ENCODE measurements around the gene FETUB.
"Not testable (repeated sequence)": the region's sequence is repeated elsewhere in the genome, so short reads cannot be mapped to it uniquely, and the experiment has no call there.

The FETUB gene

DNA sequence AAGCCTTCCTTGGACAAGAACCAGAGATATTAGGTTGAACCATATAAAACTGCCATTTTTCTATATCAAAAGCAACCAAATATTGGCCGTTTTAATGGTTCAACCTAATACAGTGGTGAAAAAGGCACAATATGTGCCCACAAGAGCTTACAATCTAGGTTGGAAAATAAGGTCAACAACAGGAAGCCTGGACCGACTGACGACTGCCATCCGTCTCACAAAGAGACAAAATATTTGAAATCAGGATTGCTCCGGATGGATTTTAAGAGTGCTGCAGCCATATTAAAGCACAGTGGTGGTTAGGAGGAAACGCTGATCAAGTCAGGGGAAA is 26.0 kb upstream of the FETUB start:
- DNase-seq, result no peak

DNA sequence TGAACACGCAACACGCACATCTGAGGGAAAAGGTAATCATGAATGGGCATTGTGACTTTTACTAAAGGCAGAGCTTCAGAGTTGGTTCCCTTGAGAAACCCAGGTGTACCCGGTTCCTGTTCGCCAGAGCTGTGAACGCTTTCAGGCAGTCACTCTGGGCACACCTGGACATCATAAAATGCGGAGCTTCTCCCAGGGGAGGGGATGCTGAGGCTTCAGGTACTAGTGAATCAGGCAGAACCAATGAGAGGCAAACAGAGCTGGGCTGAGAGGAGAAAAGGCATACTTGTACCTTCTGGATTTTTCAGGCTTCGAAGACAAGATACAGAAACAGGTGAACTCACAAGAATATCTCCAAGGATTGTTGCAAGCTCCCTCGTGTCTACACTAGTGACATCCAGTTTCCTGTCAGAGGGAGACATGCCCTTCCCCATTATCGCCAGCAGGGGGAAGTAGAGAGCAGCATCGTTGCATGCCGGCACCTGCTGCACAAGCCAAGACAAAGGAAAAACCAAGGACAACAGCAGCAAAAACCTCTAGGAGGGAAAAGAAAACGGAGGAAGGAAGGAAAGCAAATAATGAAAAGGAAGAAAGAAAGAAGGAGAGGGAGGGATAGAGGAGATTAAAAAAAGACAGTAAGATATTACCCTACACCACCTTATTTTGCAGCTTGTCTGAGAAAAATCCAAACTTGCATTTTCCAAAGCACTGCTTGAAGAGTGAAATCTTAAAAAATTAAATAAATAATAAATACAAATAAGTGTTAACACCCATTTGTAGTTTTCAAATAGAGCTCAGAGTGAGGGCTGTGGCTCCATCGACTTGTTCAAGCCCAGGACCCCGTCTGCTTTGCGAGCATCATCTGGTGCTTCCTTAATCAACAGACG is 25.4 kb upstream of the FETUB start:
- peak; percentile 66 for DNase-seq

DNA sequence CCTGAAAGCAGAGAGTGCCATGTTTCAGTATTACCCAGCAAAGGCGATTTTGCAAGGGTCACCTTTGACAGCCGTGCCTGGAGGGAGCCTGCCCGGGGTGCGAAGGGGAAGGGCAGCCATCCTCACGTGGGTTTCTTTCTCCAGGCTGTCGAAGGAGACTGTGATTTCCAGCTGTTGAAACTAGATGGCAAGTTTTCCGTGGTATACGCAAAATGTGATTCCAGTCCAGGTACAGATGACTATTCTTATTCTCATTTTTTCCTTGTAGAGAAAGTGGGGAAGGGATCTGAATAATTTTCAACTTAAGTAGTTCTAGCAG is 23.9 kb upstream of the FETUB start:
- DNase-seq, result no peak

DNA sequence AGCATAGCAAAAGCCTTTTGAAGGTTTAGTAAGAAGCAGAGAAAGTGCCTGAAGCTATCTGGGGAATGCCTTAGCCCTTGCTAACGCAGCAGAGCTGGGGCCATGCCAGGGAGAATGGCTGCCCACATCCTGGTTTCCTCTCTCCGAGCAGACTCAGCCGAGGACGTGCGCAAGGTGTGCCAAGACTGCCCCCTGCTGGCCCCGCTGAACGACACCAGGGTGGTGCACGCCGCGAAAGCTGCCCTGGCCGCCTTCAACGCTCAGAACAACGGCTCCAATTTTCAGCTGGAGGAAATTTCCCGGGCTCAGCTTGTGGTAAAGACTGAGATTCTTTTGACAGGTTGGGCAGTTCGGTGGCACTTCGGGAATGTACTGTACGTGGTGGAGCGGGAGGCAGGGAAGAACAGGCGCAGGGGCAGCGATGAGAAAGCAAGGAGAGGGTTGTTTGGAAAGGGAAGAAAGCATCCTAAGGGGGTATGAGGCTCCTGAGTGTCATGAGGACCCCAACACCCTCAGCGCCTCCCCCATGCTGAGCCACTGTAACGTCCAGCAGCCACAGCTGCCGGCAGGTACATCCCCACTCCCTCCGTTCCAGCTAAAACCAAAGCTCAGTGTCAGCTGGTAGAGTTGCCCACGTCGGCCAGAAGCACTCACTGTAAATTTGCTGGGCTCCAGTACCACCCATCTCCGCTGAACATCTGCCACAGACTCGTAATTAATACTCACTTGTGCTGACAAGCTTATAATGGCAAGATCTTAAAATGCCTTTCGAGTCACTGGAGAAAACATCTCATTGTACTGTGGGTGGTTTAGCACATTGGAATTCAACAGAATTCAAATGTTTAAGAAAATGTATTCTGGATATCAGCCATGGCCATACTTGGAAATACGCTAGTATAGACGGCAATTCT is 22.9 kb upstream of the FETUB start:
- peak; percentile 59 for DNase-seq

DNA sequence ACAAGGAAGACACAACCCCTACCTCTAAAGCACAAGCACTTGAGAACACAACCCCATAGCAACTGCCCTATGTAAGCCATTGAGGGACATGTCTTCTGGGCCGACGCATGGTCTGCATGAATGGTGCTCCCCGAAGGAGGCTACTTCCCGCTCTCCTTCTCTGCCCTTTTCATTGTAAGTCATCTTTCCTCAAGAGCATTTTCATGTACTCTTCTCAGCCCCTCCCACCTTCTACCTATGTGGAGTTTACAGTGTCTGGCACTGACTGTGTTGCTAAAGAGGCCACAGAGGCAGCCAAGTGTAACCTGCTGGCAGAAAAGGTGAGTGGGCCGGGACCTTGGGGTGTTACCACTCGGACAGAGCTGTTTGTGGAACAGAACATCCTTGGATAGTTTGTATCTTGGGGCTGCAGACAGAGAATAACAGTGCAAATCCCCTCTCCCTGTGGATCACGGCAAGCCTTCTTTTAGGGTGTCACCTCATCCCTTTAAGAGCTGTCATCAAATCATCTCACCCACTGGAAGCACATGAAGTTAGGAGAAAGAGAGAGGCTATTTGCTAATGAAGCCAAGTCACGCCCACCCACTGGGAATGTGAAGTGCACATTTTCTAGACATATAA is 21.8 kb upstream of the FETUB start:
- DNase-seq, result no peak

DNA sequence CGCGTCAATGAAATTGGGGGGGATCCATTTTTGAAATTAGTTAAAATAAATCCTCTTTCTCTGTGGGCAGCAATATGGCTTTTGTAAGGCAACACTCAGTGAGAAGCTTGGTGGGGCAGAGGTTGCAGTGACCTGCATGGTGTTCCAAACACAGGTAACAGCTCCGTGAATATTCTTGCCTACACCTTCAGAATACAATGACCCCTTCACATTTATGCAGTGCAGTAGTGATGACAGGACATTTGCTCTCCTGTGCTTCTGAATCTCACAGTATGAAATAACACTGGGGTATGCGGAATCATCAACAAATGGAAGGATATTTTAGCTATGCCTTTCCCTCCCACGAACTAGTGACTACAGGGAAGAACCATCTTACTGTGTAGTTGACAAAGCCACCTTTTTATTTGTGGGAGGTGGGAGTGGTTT is 20.4 kb upstream of the FETUB start:
- DNase-seq, result no peak

DNA sequence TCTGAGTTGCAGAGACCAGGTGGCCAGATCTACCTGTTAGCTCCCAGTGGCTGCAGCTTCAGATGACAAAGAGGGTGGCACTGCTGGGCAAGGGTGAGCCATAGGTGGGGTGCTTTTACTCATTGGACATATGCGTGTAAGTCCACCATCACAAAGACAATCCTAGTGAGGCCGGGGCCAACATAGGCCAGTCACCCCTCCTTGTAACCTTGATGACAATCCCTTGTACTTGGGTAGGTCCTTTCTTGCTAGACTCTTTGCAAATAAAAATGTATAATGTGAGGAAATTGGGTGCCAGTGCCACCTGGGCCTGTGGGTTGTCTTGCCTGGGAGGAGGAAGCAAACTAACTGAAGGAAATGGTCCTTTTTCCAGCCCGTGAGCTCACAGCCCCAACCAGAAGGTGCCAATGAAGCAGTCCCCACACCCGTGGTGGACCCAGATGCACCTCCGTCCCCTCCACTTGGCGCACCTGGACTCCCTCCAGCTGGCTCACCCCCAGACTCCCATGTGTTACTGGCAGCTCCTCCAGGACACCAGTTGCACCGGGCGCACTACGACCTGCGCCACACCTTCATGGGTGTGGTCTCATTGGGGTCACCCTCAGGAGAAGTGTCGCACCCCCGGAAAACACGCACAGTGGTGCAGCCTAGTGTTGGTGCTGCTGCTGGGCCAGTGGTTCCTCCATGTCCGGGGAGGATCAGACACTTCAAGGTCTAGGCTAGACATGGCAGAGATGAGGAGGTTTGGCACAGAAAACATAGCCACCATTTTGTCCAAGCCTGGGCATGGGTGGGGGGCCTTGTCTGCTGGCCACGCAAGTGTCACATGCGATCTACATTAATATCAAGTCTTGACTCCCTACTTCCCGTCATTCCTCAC is 19.7 kb upstream of the FETUB start:
- no peak for DNase-seq

DNA sequence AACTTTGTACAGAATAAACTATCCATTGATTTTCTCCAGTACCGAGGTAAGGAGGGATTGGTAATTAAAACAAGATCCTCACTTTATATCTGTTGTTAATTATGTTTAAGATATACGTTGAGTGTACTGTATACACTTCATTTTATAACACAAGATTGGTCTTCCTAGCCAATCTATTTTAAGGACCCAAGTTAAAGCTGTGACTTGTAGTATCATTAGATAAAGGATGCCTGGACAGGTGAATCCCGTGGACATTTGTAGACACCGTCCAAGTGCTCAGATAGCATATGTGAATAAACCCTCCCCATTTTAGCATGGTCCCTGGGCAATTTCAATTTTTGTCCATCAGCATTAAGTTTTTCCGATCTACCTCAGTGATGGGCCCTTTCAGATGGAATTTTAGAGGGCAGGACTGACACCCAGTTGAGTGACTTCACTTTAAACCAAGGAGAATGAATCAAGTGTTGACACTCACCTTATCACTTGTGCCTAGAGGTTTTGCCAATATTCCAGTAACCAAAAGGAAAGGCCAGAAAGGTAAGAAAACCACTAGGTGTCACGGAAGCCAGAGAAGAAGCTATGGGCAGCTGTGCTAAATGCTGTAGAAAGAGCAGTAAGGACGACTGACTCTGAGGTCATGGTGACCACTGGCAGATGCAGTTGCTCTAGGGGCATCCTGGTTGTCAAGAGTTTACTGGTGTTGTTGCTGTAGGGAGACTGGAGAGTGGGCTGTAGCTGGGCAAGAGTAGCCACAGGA is 18.1 kb upstream of the FETUB start:
- DNase-seq, result no peak

DNA sequence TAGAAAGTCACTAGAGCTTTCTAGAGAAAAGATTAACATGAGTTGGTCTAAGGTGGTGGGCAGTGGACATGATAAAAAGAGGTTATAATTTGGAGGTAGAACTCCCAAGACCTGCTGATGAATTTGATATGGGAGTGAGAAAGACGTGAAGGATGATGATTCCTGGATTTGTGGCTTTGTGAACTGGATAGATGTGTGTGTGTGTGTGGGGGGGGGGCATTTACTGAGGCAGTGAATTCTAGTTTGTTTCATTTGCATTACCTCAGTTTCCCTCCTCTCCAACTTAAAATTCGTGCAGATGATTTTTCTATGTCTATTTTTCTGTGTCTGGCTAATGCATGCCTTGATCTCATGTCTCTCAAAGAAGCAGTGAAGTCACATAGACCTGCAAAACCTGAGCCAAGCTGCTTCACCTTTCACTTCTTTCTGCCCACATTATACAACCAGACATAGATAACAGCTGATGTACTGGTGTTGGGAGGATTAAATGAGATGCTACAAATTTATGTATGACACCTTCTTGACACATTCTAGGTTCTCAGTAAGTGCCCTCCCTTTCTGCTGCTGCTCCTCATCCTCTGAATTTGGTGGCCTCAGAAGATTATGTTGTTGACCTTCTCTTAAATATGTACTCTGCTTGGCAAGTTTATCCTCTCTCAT is 17.4 kb upstream of the FETUB start:
- DNase-seq, result no peak

DNA sequence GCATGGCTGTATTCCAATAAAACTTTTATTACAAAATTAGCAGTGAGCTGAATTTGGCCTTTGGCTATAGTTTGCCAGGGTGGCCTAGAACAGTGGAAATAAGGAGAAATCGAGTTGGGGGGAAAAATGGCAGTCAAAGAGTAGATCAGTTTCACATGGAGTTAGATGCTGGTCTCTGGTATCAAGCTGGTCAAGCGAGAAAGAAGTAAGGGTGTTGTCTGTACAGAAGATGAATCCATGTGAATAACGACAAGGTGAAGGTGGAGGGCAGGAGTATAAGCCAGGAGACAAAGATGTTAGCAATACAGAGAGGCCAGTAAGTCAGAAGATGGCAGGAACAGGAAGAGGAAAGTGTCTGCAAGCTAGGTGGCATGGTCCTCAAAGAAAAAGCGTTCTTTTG is 15.6 kb upstream of the FETUB start:
- no peak for DNase-seq

DNA sequence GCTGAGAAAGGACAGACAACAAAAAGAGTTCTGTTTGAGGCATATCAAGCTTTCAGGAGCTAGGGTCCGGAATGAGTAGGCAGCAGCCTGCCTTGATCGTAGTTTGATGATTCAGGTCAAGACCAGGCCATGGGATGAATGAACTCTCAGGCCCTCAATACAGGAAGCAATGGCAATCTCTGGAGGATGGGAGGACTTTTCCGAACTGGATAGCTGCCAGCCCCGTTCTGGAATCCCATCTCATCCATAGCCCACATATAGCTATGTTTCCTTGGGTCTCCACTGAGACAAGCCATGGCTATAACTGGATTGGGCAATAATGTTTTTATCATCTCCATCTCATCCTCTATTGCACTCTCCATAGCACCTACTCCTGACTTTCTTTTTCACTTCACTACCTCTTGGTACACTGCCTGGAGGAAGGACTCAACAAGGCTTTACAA is 14.6 kb upstream of the FETUB start:
- no peak for DNase-seq

DNA sequence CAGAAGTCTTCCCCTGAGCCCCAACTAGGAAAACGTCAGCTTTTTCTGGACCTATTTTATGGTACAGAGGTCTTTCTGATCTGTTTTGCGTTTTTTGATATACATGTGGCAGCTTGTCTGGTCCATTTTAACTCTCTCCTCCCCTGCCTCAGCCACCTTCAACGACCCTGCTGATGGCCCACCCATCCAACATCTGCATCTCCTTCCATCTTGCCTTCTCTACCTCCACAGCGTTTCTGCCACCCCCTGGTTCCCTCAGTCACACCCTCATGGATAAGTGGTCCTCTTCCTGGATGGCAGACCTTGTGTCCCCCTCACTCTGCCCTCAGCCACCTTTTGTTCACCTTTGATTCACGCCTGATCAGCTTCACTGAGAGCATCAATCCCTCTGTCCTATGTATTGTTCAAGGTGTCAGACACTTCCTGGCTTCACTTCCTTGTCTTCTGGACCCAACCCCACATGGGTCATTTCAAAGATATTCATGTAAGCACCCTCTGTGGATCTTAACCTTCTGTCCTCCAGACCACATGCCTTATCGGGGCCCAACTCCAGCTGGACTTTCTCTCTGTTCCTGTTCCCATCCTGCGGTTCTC is 13.8 kb upstream of the FETUB start:
- DNase-seq, result no peak

DNA sequence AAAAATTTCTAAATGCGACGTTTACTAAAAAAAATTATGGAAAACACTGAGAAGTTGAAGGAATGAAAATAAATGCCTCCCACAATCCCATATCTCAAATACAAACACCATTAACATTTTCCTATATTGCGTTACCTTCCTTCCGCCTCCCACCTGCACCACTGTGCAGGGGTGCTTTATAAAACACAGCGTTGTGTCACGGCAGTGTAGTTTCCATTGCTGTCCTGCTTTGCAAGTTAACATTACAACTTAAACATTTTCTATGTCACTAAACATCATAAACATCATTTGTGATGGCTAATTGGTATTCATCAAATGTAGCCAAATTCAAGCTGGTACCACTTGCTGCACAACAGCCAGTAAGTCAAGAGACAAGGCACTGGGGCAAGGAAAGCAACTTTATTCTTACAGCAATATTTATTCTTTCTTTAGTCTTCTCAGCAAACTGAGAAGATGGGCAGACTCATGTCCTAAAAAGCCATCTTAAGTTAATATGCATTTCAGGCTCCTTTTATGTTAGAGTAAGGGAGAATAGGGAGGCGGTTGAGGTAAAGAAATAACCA is 12.3 kb upstream of the FETUB start:
- DNase-seq, result no peak

DNA sequence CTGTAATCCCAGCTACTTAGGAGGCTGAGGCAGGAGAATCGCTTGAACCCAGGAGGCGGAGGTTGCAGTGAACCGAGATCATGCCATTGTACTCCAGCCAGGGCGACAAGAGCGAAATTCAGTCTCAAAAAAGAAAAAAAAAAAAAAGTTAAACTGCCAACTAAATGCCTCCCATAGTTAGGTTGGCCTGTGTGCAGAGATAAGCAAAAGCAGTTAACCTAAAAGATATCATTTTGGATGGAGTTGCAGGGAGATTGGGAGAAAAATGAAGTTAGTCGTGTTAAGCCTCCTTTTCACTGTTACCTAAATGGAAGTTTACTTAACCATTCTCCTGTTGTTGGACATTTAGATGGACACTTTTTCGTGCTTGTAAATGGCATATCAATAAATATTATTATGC is 11.4 kb upstream of the FETUB start:
- no peak for DNase-seq

DNA sequence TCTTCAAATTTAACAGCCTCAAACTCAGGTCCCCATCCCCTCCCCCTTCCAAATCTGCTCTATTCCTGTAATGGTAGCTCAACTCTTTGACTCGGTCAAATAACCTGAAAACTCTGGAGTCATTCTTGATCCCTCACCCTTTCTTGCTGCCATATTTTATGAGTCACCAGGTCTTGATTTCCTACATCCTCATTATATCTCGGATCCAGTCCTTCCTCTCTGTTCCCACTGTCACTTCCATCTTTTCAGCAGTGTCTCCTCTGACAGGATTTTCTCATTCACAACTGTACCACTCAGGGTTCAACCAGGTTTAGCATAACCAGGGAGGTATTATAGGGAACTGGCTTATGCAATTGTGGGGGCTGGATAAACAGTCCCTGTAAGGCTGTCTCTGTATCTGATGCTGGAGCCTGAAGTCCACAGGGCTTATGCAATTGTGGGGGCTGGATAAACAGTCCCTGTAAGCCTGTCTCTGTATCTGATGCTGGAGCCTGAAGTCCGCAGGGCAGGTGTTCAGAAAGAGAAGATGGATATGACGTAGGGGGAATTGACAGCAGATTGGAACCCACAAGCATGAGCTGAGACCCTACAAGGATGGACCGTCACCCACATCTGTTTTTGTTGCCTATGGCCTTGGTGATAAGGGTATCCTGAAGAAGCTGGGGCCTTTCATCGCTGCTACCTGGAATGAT is 9.1 kb upstream of the FETUB start:
- no peak for DNase-seq

DNA sequence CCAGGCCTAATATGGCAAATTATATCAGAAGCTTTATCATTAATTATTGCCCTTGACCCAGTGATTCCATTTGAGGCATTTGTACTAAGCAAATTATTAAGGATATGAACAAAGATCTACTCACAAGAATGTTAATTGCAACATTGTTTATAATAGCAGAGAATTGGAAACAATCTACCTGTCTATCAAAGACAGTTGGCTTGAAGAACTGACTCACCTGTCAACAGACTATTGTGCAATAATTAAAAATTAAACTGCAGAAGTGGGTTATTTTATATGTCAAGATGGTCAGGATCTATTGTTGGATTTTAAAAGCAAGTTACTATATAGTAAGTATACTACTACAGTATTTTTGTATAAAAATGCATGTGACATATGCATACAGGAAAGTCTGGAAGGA is 6.7 kb upstream of the FETUB start:
- no peak for DNase-seq

DNA sequence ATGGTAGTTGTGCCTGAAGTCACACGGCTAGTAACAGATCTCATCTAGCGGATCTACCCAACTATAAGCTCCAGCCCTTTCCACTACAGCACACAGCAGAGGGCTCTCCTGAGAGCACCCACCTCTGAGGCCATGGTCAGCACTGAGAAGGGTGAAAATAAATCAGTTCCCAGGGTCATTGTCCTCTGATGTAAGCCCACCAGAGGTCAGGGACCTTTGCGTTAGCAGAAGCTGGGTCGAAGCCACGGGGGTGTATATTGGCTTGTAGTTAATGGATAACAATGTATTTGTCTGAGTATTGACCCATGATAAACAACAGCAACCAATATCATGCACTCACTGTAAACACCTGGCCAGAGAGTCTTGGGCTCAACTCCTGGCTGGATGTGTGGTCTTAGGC is 6.0 kb upstream of the FETUB start:
- DNase-seq, result not testable (repeated sequence)

DNA sequence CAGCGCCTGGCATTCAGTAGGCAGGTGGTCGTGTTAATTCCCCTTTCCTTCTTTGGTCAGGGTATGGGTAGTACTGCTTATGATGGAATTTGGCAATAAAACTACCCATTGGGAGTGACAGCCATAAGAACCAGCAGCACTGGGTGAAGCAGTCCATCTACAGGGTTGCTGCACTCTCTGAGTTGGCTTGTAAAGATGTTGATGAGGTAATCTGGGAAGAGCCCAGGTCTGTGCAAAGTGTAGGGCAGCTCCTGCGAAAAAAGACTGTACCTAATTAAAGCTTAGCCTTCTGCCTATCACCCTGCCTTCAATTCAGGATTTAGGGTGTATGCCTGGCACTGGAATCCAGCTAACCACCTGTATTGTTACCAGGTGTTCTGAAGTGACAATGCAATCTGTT is 4.7 kb upstream of the FETUB start:
- no peak for DNase-seq

DNA sequence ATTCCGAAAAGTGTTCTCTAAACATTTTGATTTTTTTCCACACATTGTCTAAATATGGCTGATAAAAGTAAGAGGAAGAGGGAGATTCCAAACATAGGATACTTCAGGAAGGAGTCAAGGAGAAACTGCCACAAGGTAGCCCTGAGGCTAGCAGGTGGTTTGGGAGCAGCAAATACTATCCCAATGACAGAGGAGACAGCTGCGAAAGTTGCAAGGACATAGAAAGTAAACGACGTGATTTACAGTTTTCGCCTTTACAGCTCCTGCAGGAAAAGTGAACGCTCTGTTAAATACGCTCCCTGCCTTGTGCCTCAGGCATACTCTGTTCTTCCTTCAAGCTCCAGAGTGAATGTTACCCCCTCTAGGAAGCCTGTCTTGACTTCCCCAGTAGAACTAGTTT is 3.7 kb upstream of the FETUB start:
- no peak for DNase-seq

DNA sequence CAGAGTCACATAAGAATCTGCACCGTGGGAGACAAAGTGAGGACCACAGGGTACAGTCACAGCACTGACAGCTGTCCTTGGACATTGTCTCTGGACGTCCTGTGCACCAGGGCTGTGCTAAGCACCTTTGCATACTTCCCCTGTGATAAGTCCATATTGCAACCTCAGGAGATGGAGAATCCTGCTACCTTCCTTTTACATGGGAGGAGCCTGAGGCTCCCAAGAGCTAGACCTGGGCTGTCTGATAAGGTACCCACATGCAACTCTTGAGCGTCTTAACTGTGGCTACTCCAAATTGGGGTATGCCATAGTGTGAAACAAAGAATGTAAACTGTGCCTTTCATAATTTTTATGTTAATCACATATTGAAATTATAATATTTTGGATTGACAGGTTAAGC is 2.5 kb upstream of the FETUB start:
- DNase-seq, result no peak

All from NCI-H526 treated with DMSO at 0.1 percent for 48 hours (cell line).